Pancreas (tissue), 10 donors: ENCODE measurements around the gene SPTBN4. TPM values are rescaled to one million over a fixed set of nuclear protein-coding genes. Genes with fewer than 3 reads are reported as not detected.
A peak's percentile ranks its signal among the peaks of the same experiment; 100 is the strongest.
"Not testable (repeated sequence)": the region's sequence is repeated elsewhere in the genome, so short reads cannot be mapped to it uniquely, and the experiment has no call there.

Experiments
- ATAC-seq, 4 donors: fragments of 200-7000 bp; cut with Tn5 transposase; one replicate each; pipeline versions ENCODE4 v1.8.0 to v1.9.1; 2020; ENCODE audit warnings: mild to moderate bottlenecking in 4 of 4, moderate library complexity in 4 of 4
- DNase-seq, 6 donors: peaks; one replicate each; pipeline ENCODE4 v3.0.0-alpha.2; 2020
- FAIRE-seq: peaks from 2 replicates; lab custom pipeline; 2012; peaks lifted over from hg19 to GRCh38; lab: Jason Lieb, UNC
- H3K27ac ChIP-seq, 4 donors: fragments of 200-600 bp; sonication (generic); 1 replicate in 3 of 4; 2 replicates in 1 of 4; pipeline versions ENCODE4 v1.5.0 to v1.8.0; 2020
- H3K27me3 ChIP-seq, 4 donors: fragments of 200-600 bp; one replicate each; pipeline ENCODE4 v1.8.0; 2021
- H3K36me3 ChIP-seq, 3 donors: fragments of 200-600 bp; sonication (generic) in 1 of 3; one replicate each; pipeline versions ENCODE4 v1.5.0 to v1.8.0; 2020 to 2021
- H3K4me1 ChIP-seq, 3 donors: fragments of 200-600 bp; one replicate each; pipeline ENCODE4 v1.8.0; 2021
- H3K4me3 ChIP-seq, 4 donors: fragments of 200-600 bp; sonication (generic) in 2 of 4; one replicate each; pipeline versions ENCODE4 v1.5.0 to v1.8.0; 2020 to 2021
- H3K9me3 ChIP-seq, 4 donors: fragments of 200-600 bp; one replicate each; pipeline ENCODE4 v1.8.0; 2021
- WGBS, 2 donors: extraction: QIAGEN DNeasy Blood & Tissue Kit; methylation state at CpG; one replicate each; pipeline ENCODE4 v1.1.7; 2013; 5-methylcytosine and 5-hydroxymethylcytosine counted together
- intact Hi-C, 3 donors: fragments of 100-400 bp; cut with DNase I; formaldehyde crosslinking; loops; one replicate each; pipeline versions ENCODE4 v1.11.1 to v1.14.2; 2022
- polyA plus RNA-seq, 2 donors: library from polyadenylated mRNA; stranded (reverse); fragments of 200-250 nt; gene quantifications; one replicate each; pipeline ENCODE4 v1.2.3, GENCODE V29; 2013
- total RNA-seq, 6 donors: library from RNA; stranded (reverse); fragmentation: NEBNext Ultra II Directional in 4 of 6; extraction: Animal tissue kit (Norgen Biotek cat#: 25700) in 4 of 6; gene quantifications; one replicate each; pipeline versions ENCODE4 v1.2.1 to v1.2.4, GENCODE V29; 2021 to 2023
- TF ChIP-seq, protein P1 (sequence below), 4 donors: fragments of 200-600 bp; sonication (generic) in 3 of 4; IDR thresholded peaks; one replicate each; pipeline versions ENCODE4 v1.5.0 to v1.8.0; 2021; ENCODE audit warnings: antibody characterized with exemption in 4 of 4
- donor health status: healthy with polysubstance abuse.
- donor health status: DM: no; HTN: no; CAD: no; lungs with moderate emphysema.
- donor health status: DM: no; HTN: no; CAD: no.
- donor health status: control.
- donor health status: control.
- donor health status: Bipolar disorder and iron deficiency.
- donor health status: DM: yes; HTN: yes; CAD: no.
- donor health status: DM: no; HTN: no; CAD: no.
- donor health status: DM: no; HTN: no; CAD: no.
- donor health status: DM: yes; HTN: yes; CAD: no.

SPTBN4 gene
- total and polyA plus RNA-seq, 8 donors, result 1.0 to 23.9 (median 1.7) TPM

DNA sequence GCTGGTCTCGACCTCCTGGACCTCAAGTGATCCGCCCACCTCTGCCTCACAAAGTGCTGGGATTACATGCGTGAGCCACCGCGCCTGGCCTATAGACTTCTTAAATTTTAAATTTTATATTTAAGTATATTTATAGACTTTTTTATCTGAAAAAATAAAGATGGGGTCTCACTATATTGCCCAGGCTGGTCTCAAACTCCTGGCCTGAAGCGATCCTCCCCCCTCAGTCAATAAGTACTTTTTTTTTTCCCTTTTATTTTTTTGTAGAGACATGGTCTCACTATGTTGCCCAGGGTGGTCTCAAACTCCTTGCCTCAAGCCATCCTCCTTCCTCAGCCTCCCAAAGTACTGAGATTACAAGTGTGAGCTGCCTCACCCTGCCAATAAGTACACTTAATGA lies 42.9 kb upstream of the SPTBN4 start:
- Histone ChIP-seq H3K27ac (peak overlapping the region in 1 of 4 donors; percentile 98), H3K4me3 (peak overlapping the region in 2 of 4 donors; percentile 80 to 81), H3K27me3 (no peaks in the 10 kb centered on the region), H3K9me3 (no peaks in the 10 kb centered on the region), H3K36me3 (no peaks in the 10 kb centered on the region), H3K4me1 (peaks cover 0 to 18% (median 5%) of the 10 kb centered on the region in 3 donors)
- DNase-seq, result no peak
- intact Hi-C loops, result no loop called here
- WGBS, 2 donors, result 94 to 97% methylated on average over 6 of the region's 6 CpGs
- no peak for ATAC-seq
- FAIRE-seq, result no peak
- TF ChIP-seq, protein P1, sequence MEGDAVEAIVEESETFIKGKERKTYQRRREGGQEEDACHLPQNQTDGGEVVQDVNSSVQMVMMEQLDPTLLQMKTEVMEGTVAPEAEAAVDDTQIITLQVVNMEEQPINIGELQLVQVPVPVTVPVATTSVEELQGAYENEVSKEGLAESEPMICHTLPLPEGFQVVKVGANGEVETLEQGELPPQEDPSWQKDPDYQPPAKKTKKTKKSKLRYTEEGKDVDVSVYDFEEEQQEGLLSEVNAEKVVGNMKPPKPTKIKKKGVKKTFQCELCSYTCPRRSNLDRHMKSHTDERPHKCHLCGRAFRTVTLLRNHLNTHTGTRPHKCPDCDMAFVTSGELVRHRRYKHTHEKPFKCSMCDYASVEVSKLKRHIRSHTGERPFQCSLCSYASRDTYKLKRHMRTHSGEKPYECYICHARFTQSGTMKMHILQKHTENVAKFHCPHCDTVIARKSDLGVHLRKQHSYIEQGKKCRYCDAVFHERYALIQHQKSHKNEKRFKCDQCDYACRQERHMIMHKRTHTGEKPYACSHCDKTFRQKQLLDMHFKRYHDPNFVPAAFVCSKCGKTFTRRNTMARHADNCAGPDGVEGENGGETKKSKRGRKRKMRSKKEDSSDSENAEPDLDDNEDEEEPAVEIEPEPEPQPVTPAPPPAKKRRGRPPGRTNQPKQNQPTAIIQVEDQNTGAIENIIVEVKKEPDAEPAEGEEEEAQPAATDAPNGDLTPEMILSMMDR (IDR thresholded peaks at IDR 0.05), result no peak

DNA sequence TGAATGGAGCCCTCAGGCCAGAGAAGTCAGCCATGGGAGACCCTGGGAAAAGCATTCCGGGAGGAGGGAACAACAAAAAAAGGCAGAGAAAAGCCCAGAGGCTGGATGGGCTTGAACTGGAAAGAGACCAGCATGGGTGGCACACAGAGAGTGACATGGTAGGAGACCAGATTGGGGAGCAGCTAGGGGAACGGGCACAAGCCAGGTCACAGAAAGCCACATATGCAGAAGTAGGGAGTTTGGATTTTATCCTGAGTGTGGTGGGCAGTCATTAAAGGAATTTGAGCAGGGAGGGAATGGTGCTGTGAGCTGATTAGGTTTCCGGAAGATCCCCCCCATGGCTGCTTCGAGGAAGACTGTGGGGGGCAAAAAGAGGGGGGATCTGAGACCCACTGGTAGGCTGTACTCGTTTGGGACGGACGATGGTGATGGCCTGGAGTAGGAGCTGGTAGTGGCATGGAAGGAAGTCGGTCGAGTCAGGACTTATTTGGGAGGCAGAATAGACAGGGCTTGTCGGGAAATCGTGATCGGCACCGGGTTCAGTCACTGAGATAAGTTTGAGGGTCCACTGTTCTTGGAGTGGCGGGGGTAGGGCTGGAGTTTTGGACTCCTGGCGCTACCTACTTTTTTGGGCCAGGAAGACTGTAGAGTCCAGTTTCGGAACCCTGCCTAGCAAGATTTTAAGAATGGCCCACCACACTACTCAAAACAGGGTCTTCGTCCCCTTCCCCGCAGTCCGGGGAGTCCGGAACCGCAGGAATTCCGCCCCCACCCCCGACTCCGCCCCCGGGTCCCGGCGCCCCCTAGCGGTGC lies 42.0 kb upstream of the SPTBN4 start:
- H3K4me1 ChIP-seq, result peaks cover 0 to 18% (median 5%) of the 10 kb centered on the region in 3 donors
- intact Hi-C loops, result no loop called here
- TF ChIP-seq, protein P1 (IDR thresholded peaks at IDR 0.05), result peak in 1 of 4 donors; percentile 72
- no peaks in the 10 kb centered on the region for H3K9me3 ChIP-seq
- ATAC-seq (peak in 2 of 4 donors; percentile 19 to 33), DNase-seq (peak in 1 of 6 donors; percentile 49), FAIRE-seq (no peak)
- H3K36me3 ChIP-seq, result no peaks in the 10 kb centered on the region
- H3K27me3 ChIP-seq, result no peaks in the 10 kb centered on the region
- H3K4me3 ChIP-seq, result peak overlapping the region; percentile 64 to 82 (median 80)
- WGBS, 2 donors, result 2% methylated on average over 28 of the region's 28 CpGs
- peak overlapping the region; percentile 98 to 99 (median 99) for H3K27ac ChIP-seq

DNA sequence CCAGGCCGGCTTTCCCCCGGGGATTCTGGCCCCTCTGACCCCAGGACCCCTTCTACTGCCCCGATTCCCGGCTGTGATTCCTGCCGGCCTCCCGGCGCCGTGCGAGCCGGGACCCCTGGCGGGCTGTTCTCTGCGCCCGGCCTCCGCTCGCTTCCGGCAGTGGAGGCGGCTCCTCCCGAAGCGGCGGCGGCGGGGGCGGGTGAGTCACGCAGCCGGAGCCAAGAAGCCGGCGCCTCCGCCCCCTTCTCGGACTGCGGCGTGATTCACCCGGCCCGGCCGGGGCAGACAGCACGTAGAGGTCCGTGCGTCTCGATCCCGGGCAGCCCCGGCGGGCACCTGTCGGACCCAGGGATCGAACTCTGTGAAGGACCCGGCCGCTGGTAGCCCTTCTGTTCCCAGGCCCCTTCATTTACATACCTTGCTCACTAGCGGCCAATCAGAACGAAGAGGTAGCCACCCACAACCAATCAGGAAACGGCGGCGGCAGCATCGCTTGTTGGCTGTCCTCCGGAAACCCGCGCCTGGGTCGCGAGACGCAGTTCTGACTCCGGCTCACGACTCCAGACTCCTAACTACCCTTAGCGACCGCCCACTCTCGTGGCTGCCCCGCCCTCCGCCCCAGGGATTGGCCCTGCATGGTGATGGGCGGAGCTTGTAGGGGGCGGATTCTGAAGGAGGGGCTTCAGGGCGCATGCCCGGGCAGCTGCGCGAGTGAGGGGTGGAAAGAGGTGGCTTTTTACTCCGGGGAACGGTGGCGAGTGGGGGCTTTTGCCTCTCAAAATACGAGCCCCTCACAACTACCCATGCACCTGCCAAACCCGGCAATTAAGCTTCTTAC lies 41.1 kb upstream of the SPTBN4 start, which contains the start of gene SERTAD1:
TSS of gene SERTAD1 (minus strand) at position 543 of the 838 bp plus-strand sequence. CDS start 2,446 bp downstream, outside the sequence.
- H3K4me1 ChIP-seq, result peaks cover 0 to 18% (median 5%) of the 10 kb centered on the region in 3 donors
- no peaks in the 10 kb centered on the region for H3K27me3 ChIP-seq
- H3K27ac ChIP-seq, result peak within 1 kb of the TSS; percentile 98 to 99 (median 99)
- H3K9me3 ChIP-seq, result no peaks in the 10 kb centered on the region
- DNase-seq (peak; percentile 99 to 100 (median 100)), FAIRE-seq (peak; percentile 90), ATAC-seq (peak; percentile 80 to 91 (median 86))
- peak within 1 kb of the TSS; percentile 64 to 82 (median 80) for H3K4me3 ChIP-seq
- H3K36me3 ChIP-seq, result no peaks in the 10 kb centered on the region
- 0 to 1% methylated on average over 71 to 75 of the region's 75 CpGs for WGBS, 2 donors
- TF ChIP-seq, protein P1 (IDR thresholded peaks at IDR 0.05), result peak in 3 of 4 donors; percentile 61 to 71 (median 70)
- intact Hi-C loops, result no loop called here

GRCh38 chr19:40428197-40428596 lies 38.6 kb upstream of the SPTBN4 start:
- FAIRE-seq, H3K27me3 ChIP-seq, DNase-seq, H3K9me3 ChIP-seq, H3K4me3 ChIP-seq, ATAC-seq, H3K36me3 ChIP-seq, intact Hi-C loops, H3K27ac ChIP-seq: not testable (repeated sequence)
- peaks cover 0 to 11% (median 7%) of the 10 kb centered on the region in 3 donors for H3K4me1 ChIP-seq
- 92 to 96% methylated on average over 7 of the region's 7 CpGs for WGBS, 2 donors

GRCh38 chr19:40430242-40430641 lies 36.6 kb upstream of the SPTBN4 start:
- ATAC-seq, H3K27ac ChIP-seq, H3K9me3 ChIP-seq, H3K27me3 ChIP-seq, H3K36me3 ChIP-seq, FAIRE-seq, H3K4me3 ChIP-seq, intact Hi-C loops, DNase-seq: not testable (repeated sequence)
- WGBS, 2 donors, result 88 to 96% methylated on average over 10 of the region's 10 CpGs
- H3K4me1 ChIP-seq, result peaks cover 0 to 12% (median 8%) of the 10 kb centered on the region in 3 donors
